Ishikawa (cell line): Measurements from ENCODE around the gene LPAR1.

ENCODE experiments used
- CEBPB ChIP-seq: IDR thresholded peaks from 2 replicates; pipeline ENCODE4 v1.6.1; 2012
- CREB1 ChIP-seq: IDR thresholded peaks from 2 replicates; pipeline ENCODE4 v1.6.1; 2012; ENCODE audit warnings: low read depth
- EGR1 ChIP-seq: IDR thresholded peaks from 2 replicates; pipeline ENCODE4 v1.6.1; 2012
- EP300 ChIP-seq: IDR thresholded peaks from 2 replicates; pipeline ENCODE4 v1.6.1; 2012; ENCODE audit warnings: borderline replicate concordance
- FOXM1 ChIP-seq: IDR thresholded peaks from 2 replicates; pipeline ENCODE4 v1.6.1; 2012; ENCODE audit warnings: low read depth, borderline replicate concordance
- MAX ChIP-seq: IDR thresholded peaks from 2 replicates; pipeline ENCODE4 v1.6.1; 2012
- NFIC ChIP-seq: IDR thresholded peaks from 2 replicates; pipeline ENCODE4 v1.6.1; 2012
- RAD21 ChIP-seq: IDR thresholded peaks from 2 replicates; pipeline ENCODE4 v1.6.1; 2012; ENCODE audit warnings: low read depth
- REST ChIP-seq: IDR thresholded peaks from 2 replicates; pipeline ENCODE4 v1.6.1; 2012; ENCODE audit warnings: low read depth, mild to moderate bottlenecking
- TAF1 ChIP-seq: IDR thresholded peaks from 2 replicates; pipeline ENCODE4 v1.6.1; 2012; ENCODE audit warnings: low read depth, mild to moderate bottlenecking
- TCF12 ChIP-seq: IDR thresholded peaks from 2 replicates; pipeline ENCODE4 v1.6.1; 2012; ENCODE audit warnings: low read depth
- TEAD4 ChIP-seq: IDR thresholded peaks from 2 replicates; pipeline ENCODE4 v1.6.1; 2012
- USF1 ChIP-seq: IDR thresholded peaks from 2 replicates; pipeline ENCODE4 v1.6.1; 2012
- YY1 ChIP-seq: IDR thresholded peaks from 2 replicates; pipeline ENCODE4 v1.6.1; 2012; ENCODE audit warnings: low read depth
- ZBTB7A ChIP-seq: IDR thresholded peaks from 2 replicates; pipeline ENCODE4 v1.6.1; 2012; ENCODE audit warnings: low read depth

The LPAR1 gene

GRCh38 chr9:110947491-110948044, 90.7 kb downstream of the LPAR1 start:
- TF ChIP-seq USF1 (no peak), RAD21 (no peak), REST (no peak), TAF1 (no peak), FOXM1 (no peak), CEBPB (no peak), TEAD4 (no peak), EGR1 (no peak), TCF12 (no peak), NFIC (no peak), YY1 (no peak), EP300 (no peak), CREB1 (no peak), MAX (no peak), ZBTB7A (no peak)

GRCh38 chr9:110942522-110942921, 95.7 kb downstream of the LPAR1 start:
- no peak for TF ChIP-seq FOXM1
- TF ChIP-seq EGR1, result no peak
- TF ChIP-seq REST, result no peak
- TF ChIP-seq TEAD4, result no peak
- no peak for TF ChIP-seq MAX
- TF ChIP-seq TCF12, result no peak
- TF ChIP-seq RAD21, result no peak
- no peak for TF ChIP-seq USF1
- no peak for TF ChIP-seq EP300
- TF ChIP-seq TAF1, result no peak
- TF ChIP-seq YY1, result no peak
- TF ChIP-seq CREB1, result no peak
- no peak for TF ChIP-seq CEBPB
- TF ChIP-seq ZBTB7A, result no peak
- TF ChIP-seq NFIC, result no peak

- no peak for TF ChIP-seq REST
- TF ChIP-seq YY1, result no peak
- TF ChIP-seq MAX, result no peak
- TF ChIP-seq TEAD4, result no peak
Measured at GRCh38 chr9:110940951-110941557, 97.2 kb downstream of the LPAR1 start.

- TF ChIP-seq YY1 (no peak), EP300 (no peak), TAF1 (no peak), CREB1 (no peak), TCF12 (no peak), CEBPB (no peak), NFIC (no peak), EGR1 (no peak), ZBTB7A (no peak), RAD21 (no peak), FOXM1 (no peak), REST (no peak)
Measured at GRCh38 chr9:110939573-110939972, 98.7 kb downstream of the LPAR1 start.
